ENCODE measurements around the gene NRXN3. TPM values are rescaled to one million over a fixed set of nuclear protein-coding genes. Genes with fewer than 3 reads are reported as not detected.

The NRXN3 gene
- total and polyA plus RNA-seq, 2 of the 13 experiments (the other 11 are each of a cell fraction or from before 2014, with no cell fraction given), result 0.03 TPM; not detected in 1

DNA sequence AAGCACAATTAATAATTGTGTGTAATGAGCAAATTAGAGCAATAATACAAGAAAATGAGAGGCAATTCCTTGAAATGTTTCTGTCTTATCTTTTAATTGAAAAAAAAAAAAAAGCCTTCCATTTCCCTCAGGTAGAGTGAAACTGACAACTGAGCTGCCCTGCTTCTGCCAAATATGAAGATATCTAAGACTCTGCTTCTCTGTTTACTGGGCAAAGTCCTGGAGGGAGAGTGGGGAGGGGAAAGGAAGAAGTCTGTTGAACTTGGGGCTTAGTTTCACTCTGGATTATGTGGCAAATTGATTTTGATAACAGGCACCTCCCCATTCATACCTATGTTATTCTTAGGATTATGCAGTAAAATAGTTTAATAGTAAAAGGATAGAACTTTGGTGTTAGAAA, 364.9 kb downstream of the NRXN3 start:
- no peak for ATAC-seq
- Histone ChIP-seq H3K27ac (ENCODE audit: extremely low read length, insufficient read depth, low read length) (no peak overlapping the region), H3K9ac (ENCODE audit: insufficient read depth, low read depth, low read length) (no peak overlapping the region), H3K27me3 (ENCODE audit: control insufficient read depth in 1 of 2, insufficient read depth in 2 of 2, low read length in 2 of 2) (no peaks in the 10 kb centered on the region), H3K4me3 (replicated peaks in 1 of 3; ENCODE audit: insufficient read depth in 1 of 3, low read depth in 2 of 3, low read length in 3 of 3) (no peak overlapping the region), H3K9me3 (ENCODE audit: low read length) (peaks cover 18% of the 10 kb centered on the region), H3K4me2 (ENCODE audit: low read depth, low read length) (no peak overlapping the region), H2AFZ (ENCODE audit: low read length) (no peak overlapping the region), H3K4me1 (ENCODE audit: insufficient read depth, low read length) (no peaks in the 10 kb centered on the region), H3K36me3 (replicated peaks in 1 of 2; ENCODE audit: control insufficient read depth in 1 of 2, insufficient read depth in 2 of 2, low read length in 2 of 2) (no peaks in the 10 kb centered on the region), H3K79me2 (ENCODE audit: insufficient read depth, low read length) (no peaks in the 10 kb centered on the region), H4K20me1 (ENCODE audit: insufficient read depth, low read length) (no peaks in the 10 kb centered on the region)
- in situ Hi-C loops (cut with HindIII; ENCODE audit: extremely low pct_ligation_motif_present, low pct_unique_long_range_greater_than_20kb) (no loop called here), intact Hi-C loops (cut with micrococcal nuclease; ENCODE audit: unreplicated experiment) (no loop called here)
- BruUV-seq (replicated peaks), result no TSS peak
- POLR2A ChIA-PET, result no interaction called here
- no peak for FAIRE-seq
- no peak for DNase-seq (ENCODE audit: low spot score)
- CTCF ChIA-PET (ENCODE audit: low intra/inter-chr PET ratio, low total read pairs), result no interaction called here
- TF ChIP-seq, protein P1, sequence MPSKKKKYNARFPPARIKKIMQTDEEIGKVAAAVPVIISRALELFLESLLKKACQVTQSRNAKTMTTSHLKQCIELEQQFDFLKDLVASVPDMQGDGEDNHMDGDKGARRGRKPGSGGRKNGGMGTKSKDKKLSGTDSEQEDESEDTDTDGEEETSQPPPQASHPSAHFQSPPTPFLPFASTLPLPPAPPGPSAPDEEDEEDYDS (CRISPR knock-in tag; IDR thresholded peaks at IDR 0.05), result no peak
- no peak for TF ChIP-seq CAMTA2 (CRISPR knock-in tag; IDR thresholded peaks at IDR 0.05; ENCODE audit: borderline replicate concordance)
- TF ChIP-seq ATF3 (CRISPR knock-in tag; IDR thresholded peaks at IDR 0.05), result no peak
- no peak for TF ChIP-seq MEF2D (CRISPR knock-in tag; IDR thresholded peaks at IDR 0.05)
- no peak for TF ChIP-seq TAF15 (IDR thresholded peaks at IDR 0.05; ENCODE audit: low read depth, low read length, poor library complexity, severe bottlenecking)
- TF ChIP-seq ZNF605 (CRISPR knock-in tag; IDR thresholded peaks at IDR 0.05), result no peak
- TF ChIP-seq ZNF121 (CRISPR knock-in tag; IDR thresholded peaks at IDR 0.05), result no peak
- no peak for TF ChIP-seq THAP8 (CRISPR knock-in tag; IDR thresholded peaks at IDR 0.05; ENCODE audit: borderline replicate concordance)
- TF ChIP-seq BORCS8-MEF2B (CRISPR knock-in tag; IDR thresholded peaks at IDR 0.05), result no peak
- TF ChIP-seq ARID4A (CRISPR knock-in tag; IDR thresholded peaks at IDR 0.05; ENCODE audit: borderline replicate concordance), result no peak
- no peak for TF ChIP-seq HMGXB3 (CRISPR knock-in tag; IDR thresholded peaks at IDR 0.05; ENCODE audit: borderline replicate concordance)
- TF ChIP-seq ZNF276 (CRISPR knock-in tag; IDR thresholded peaks at IDR 0.05; ENCODE audit: low read depth), result no peak
- TF ChIP-seq PHB2 (IDR thresholded peaks at IDR 0.05; ENCODE audit: partially characterized antibody), result no peak

Data from HepG2 (cell line).